ENCODE results near the gene CHERP.

GRCh38 chr19:16562608-16563025, 20.4 kb upstream of the CHERP start:
- TF ChIP-seq POLR2A (IDR thresholded peaks at IDR 0.05) (no peak), CTCF (IDR thresholded peaks at IDR 0.05) (no peak), EP300 (IDR thresholded peaks at IDR 0.05) (no peak)
